Activated naive CD8-positive, alpha-beta T cell treated with anti-CD3 and anti-CD28 coated beads, Interleukin-2, amount 50 U/mL, for 24 hours (primary cell): ENCODE data around the gene C15orf61.

Experiments used
- ATAC-seq: fragments of 150-1000 bp; cut with Tn5 transposase; one replicate; pipeline ENCODE4 v1.10.0; 2021
- DNase-seq: peaks from one replicate; pipeline ENCODE4 v3.0.0; 2021
- H3K27ac Mint-ChIP-seq: one replicate; pipeline ENCODE4 v1.8.0; 2021; ENCODE audit warnings: mild to moderate bottlenecking, mixed read lengths
- H3K27me3 Mint-ChIP-seq: one replicate; pipeline ENCODE4 v1.8.0; 2021; ENCODE audit warnings: mixed read lengths
- H3K36me3 Mint-ChIP-seq: one replicate; pipeline ENCODE4 v1.8.0; 2021; ENCODE audit warnings: low read depth, mixed read lengths
- H3K4me1 Mint-ChIP-seq: one replicate; pipeline ENCODE4 v1.8.0; 2021; ENCODE audit warnings: mixed read lengths
- H3K4me3 Mint-ChIP-seq: one replicate; pipeline ENCODE4 v1.8.0; 2021; ENCODE audit warnings: mild to moderate bottlenecking, moderate library complexity, mixed read lengths
- H3K9me3 Mint-ChIP-seq: one replicate; pipeline ENCODE4 v1.8.0; 2021; ENCODE audit warnings: mixed read lengths

Gene C15orf61

GRCh38 chr15:67551207-67551743 lies 30.3 kb downstream of the C15orf61 start:
- Mint-ChIP-seq H3K9me3 (no peaks in the 10 kb centered on the region), H3K27me3 (no peaks in the 10 kb centered on the region), H3K27ac (no peak overlapping the region), H3K36me3 (peaks cover 22% of the 10 kb centered on the region), H3K4me1 (peaks cover 17% of the 10 kb centered on the region), H3K4me3 (no peak overlapping the region)
- ATAC-seq: no peak
- DNase-seq: no peak

DNA sequence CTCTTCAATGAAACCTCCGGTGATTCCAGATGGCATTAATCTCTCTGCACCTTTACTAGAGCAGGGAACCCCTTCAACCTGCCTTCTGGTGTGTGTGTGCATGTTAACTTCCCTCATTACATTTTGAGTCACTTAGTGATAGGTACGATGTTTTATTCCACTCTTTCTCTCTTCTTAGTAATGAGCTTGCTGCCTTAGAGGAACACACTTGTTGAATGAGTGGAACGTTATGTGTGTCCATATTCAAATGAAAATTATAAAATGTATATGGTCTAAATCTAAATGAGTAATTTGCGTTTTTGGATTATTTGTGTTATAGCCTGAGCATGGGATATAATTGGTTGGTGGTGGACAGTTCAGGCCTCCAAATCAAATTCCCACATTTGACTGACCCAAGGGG lies 33.6 kb downstream of the C15orf61 start:
- Mint-ChIP-seq H3K9me3 (no peaks in the 10 kb centered on the region), H3K4me3 (no peak overlapping the region), H3K36me3 (peaks cover 40% of the 10 kb centered on the region), H3K27me3 (no peaks in the 10 kb centered on the region), H3K27ac (no peak overlapping the region), H3K4me1 (peaks cover 5% of the 10 kb centered on the region)
- DNase-seq: no peak
- ATAC-seq: no peak

- H3K27me3 Mint-ChIP-seq: no peaks in the 10 kb centered on the region
- no peaks in the 10 kb centered on the region for H3K9me3 Mint-ChIP-seq
- no peak overlapping the region for H3K4me3 Mint-ChIP-seq
- peaks cover 5% of the 10 kb centered on the region for H3K4me1 Mint-ChIP-seq
- no peak overlapping the region for H3K27ac Mint-ChIP-seq
- ATAC-seq: no peak
- no peak for DNase-seq
- peaks cover 35% of the 10 kb centered on the region for H3K36me3 Mint-ChIP-seq
Measured at GRCh38 chr15:67556976-67557570, 36.1 kb downstream of the C15orf61 start.

GRCh38 chr15:67558502-67558901 lies 37.6 kb downstream of the C15orf61 start:
- H3K27me3 Mint-ChIP-seq: no peaks in the 10 kb centered on the region
- peaks cover 33% of the 10 kb centered on the region for H3K36me3 Mint-ChIP-seq

GRCh38 chr15:67559158-67559557 lies 38.2 kb downstream of the C15orf61 start:
- no peaks in the 10 kb centered on the region for H3K9me3 Mint-ChIP-seq
- no peak overlapping the region for H3K4me3 Mint-ChIP-seq
- peaks cover 39% of the 10 kb centered on the region for H3K36me3 Mint-ChIP-seq
- no peak overlapping the region for H3K27ac Mint-ChIP-seq
- ATAC-seq (no peak), DNase-seq (no peak)
- H3K4me1 Mint-ChIP-seq: peaks cover 10% of the 10 kb centered on the region
- no peaks in the 10 kb centered on the region for H3K27me3 Mint-ChIP-seq

More at GRCh38 chr15:67558502-67558901, 37.6 kb downstream of the C15orf61 start:
- ATAC-seq: no peak
- no peak overlapping the region for H3K27ac Mint-ChIP-seq
- no peaks in the 10 kb centered on the region for H3K9me3 Mint-ChIP-seq
- H3K4me1 Mint-ChIP-seq: peaks cover 5% of the 10 kb centered on the region
- no peak for DNase-seq
- H3K4me3 Mint-ChIP-seq: no peak overlapping the region

GRCh38 chr15:67559576-67559975 lies 38.6 kb downstream of the C15orf61 start:
- Mint-ChIP-seq H3K27me3 (no peaks in the 10 kb centered on the region), H3K4me3 (no peak overlapping the region), H3K9me3 (no peaks in the 10 kb centered on the region), H3K36me3 (peaks cover 38% of the 10 kb centered on the region), H3K4me1 (peaks cover 14% of the 10 kb centered on the region), H3K27ac (no peak overlapping the region)
- DNase-seq (no peak), ATAC-seq (no peak)

GRCh38 chr15:67560320-67560719 lies 39.4 kb downstream of the C15orf61 start:
- Mint-ChIP-seq H3K4me1 (peaks cover 15% of the 10 kb centered on the region), H3K9me3 (no peaks in the 10 kb centered on the region), H3K27ac (no peak overlapping the region), H3K27me3 (no peaks in the 10 kb centered on the region), H3K36me3 (peaks cover 33% of the 10 kb centered on the region), H3K4me3 (no peak overlapping the region)
- DNase-seq (no peak), ATAC-seq (no peak)

DNA sequence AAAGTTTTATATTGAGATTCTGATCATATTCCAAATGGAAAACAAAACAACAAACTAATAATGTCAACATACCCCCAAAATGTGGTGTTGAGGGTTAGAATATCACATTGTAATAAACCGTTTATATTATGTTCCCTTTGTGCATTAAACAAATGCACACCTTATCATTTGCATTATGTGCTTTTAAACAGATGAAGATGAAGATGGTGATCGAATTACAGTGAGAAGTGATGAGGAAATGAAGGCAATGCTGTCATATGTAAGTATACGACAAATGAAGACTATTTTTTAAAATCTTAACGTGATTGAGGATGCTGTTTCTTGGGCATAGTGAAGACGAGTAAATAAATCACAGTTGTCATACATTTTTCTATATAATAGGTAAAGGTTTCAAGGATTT lies 42.2 kb downstream of the C15orf61 start:
- ATAC-seq: no peak
- no peak overlapping the region for H3K27ac Mint-ChIP-seq
- no peak for DNase-seq
- H3K4me3 Mint-ChIP-seq: no peak overlapping the region
- peaks cover 22% of the 10 kb centered on the region for H3K36me3 Mint-ChIP-seq
- peaks cover 15% of the 10 kb centered on the region for H3K4me1 Mint-ChIP-seq
- no peaks in the 10 kb centered on the region for H3K9me3 Mint-ChIP-seq
- H3K27me3 Mint-ChIP-seq: no peaks in the 10 kb centered on the region

- no peak overlapping the region for H3K4me3 Mint-ChIP-seq
- H3K4me1 Mint-ChIP-seq: peaks cover 15% of the 10 kb centered on the region
- no peak for DNase-seq
- ATAC-seq: peak; percentile 63
- H3K9me3 Mint-ChIP-seq: no peaks in the 10 kb centered on the region
- H3K27ac Mint-ChIP-seq: no peak overlapping the region
- H3K36me3 Mint-ChIP-seq: peaks cover 12% of the 10 kb centered on the region
- H3K27me3 Mint-ChIP-seq: no peaks in the 10 kb centered on the region
Measured at GRCh38 chr15:67564021-67564967, 43.4 kb downstream of the C15orf61 start.

DNA sequence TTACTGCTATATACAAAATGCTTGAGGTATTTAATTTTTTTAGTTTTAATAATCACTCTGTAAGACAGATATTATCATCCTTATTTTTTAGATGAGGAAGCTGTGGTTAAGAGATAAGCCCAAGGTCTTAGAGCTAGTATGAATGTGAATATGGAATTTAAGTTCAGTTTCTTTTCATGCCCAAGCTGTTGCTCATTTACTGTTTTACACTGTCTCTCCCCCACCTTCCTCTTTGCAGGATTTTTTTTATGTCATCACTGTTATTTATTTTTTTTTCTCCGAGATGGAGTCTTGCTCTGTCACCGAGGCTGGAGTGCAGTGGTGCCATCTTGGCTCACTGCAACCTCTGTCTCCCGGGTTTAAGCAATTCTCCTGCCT lies 44.0 kb downstream of the C15orf61 start:
- ATAC-seq: peak; percentile 36
- Mint-ChIP-seq H3K27me3 (no peaks in the 10 kb centered on the region), H3K27ac (no peak overlapping the region), H3K36me3 (peaks cover 12% of the 10 kb centered on the region), H3K4me3 (no peak overlapping the region), H3K4me1 (peaks cover 15% of the 10 kb centered on the region), H3K9me3 (no peaks in the 10 kb centered on the region)
- no peak for DNase-seq

DNA sequence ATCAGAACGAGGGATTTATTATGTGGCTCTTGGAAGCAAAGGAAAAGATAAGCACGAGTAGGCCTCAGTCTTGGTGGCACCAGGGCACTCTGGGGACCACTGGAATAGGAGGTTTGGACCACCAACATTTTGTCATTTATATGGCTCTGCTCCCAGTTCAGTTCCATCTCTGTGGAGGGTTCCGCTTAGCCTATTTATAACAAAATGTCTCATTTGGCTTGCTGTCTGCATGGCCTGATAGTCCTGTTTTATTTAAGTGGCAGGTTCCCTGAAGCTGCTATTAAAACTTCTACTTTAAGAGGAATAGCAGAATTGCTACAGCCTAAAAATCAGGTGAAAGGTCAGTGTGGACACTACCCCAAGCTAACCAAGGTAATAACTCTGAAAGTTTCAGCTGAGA lies 48.7 kb downstream of the C15orf61 start:
- Mint-ChIP-seq H3K4me1 (peaks cover 7% of the 10 kb centered on the region), H3K4me3 (no peak overlapping the region), H3K27ac (no peak overlapping the region), H3K27me3 (no peaks in the 10 kb centered on the region), H3K36me3 (peaks cover 5% of the 10 kb centered on the region), H3K9me3 (no peaks in the 10 kb centered on the region)
- DNase-seq (no peak), ATAC-seq (no peak)

- ATAC-seq (no peak), DNase-seq (no peak)
- H3K4me1 Mint-ChIP-seq: peaks cover 7% of the 10 kb centered on the region
- peaks cover 4% of the 10 kb centered on the region for H3K36me3 Mint-ChIP-seq
- H3K9me3 Mint-ChIP-seq: no peaks in the 10 kb centered on the region
- no peaks in the 10 kb centered on the region for H3K27me3 Mint-ChIP-seq
- H3K4me3 Mint-ChIP-seq: no peak overlapping the region
- H3K27ac Mint-ChIP-seq: no peak overlapping the region
Measured at GRCh38 chr15:67570875-67571647, 50.1 kb downstream of the C15orf61 start.

- DNase-seq (no peak), ATAC-seq (no peak)
- H3K27ac Mint-ChIP-seq: no peak overlapping the region
- H3K4me3 Mint-ChIP-seq: no peak overlapping the region
- peaks cover 7% of the 10 kb centered on the region for H3K4me1 Mint-ChIP-seq
- H3K9me3 Mint-ChIP-seq: no peaks in the 10 kb centered on the region
- no peaks in the 10 kb centered on the region for H3K27me3 Mint-ChIP-seq
- H3K36me3 Mint-ChIP-seq: peaks cover 4% of the 10 kb centered on the region
Measured at GRCh38 chr15:67571648-67572415, 50.9 kb downstream of the C15orf61 start.

DNA sequence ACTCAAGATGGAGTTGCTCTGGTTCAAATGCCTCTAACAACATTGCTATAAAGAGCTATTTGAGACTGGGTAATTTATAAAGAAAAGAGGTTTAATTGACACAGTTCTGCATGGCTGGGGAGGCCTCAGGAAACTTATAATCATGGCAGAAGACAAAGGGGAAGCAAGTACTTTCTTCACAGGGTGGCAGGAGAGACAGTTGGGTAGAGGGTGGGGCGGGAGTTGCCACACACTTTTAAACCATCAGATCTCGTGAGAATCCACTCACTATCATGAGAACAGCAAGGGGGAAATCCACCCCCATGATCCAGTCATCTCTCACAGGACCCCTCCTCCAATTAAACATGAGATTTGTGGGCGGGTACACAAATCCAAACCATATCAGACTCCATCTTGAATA lies 52.3 kb downstream of the C15orf61 start:
- ATAC-seq (no peak), DNase-seq (no peak)
- no peak overlapping the region for H3K27ac Mint-ChIP-seq
- no peak overlapping the region for H3K4me3 Mint-ChIP-seq
- peaks cover 4% of the 10 kb centered on the region for H3K36me3 Mint-ChIP-seq
- peaks cover 7% of the 10 kb centered on the region for H3K4me1 Mint-ChIP-seq
- H3K9me3 Mint-ChIP-seq: no peaks in the 10 kb centered on the region
- no peaks in the 10 kb centered on the region for H3K27me3 Mint-ChIP-seq
